Hepatocyte (in vitro differentiated cells): ENCODE measurements around the gene C19orf47. TPM values are rescaled to one million over a fixed set of nuclear protein-coding genes. Genes with fewer than 3 reads are reported as not detected.

Source experiments
- DNase-seq: peaks from one replicate; pipeline ENCODE4 v3.0.0-alpha.2; 2016; ENCODE audit warnings: low spot score
- H2AFZ ChIP-seq: fragments of 200-600 bp; sonication (generic); 2 replicates; pipeline ENCODE4 v1.6.0; 2016; ENCODE audit warnings: antibody characterized with exemption, mild to moderate bottlenecking
- H3K27ac ChIP-seq: fragments of 200-600 bp; sonication (generic); 2 replicates; pipeline ENCODE4 v1.5.1; 2016; ENCODE audit warnings: mild to moderate bottlenecking
- H3K27me3 ChIP-seq: fragments of 200-600 bp; sonication (generic); 2 replicates; pipeline ENCODE4 v1.6.1; 2016
- H3K36me3 ChIP-seq: fragments of 200-600 bp; sonication (generic); replicated peaks from 2 replicates; pipeline ENCODE4 v1.5.1; 2016; ENCODE audit warnings: low read depth; ENCODE audit not compliant: insufficient read depth
- H3K4me1 ChIP-seq: fragments of 200-600 bp; sonication (generic); 2 replicates; pipeline ENCODE4 v1.5.1; 2016; ENCODE audit warnings: mild to moderate bottlenecking, moderate library complexity; ENCODE audit not compliant: insufficient read depth
- H3K4me2 ChIP-seq: fragments of 200-600 bp; sonication (generic); 2 replicates; pipeline ENCODE4 v1.6.0; 2016
- H3K4me3 ChIP-seq: fragments of 200-600 bp; sonication (generic); 2 replicates; pipeline ENCODE4 v1.5.1; 2016; ENCODE audit warnings: mild to moderate bottlenecking
- H3K79me2 ChIP-seq: fragments of 200-600 bp; sonication (generic); 2 replicates; pipeline ENCODE4 v1.6.0; 2017; ENCODE audit warnings: mild to moderate bottlenecking
- H3K9me2 ChIP-seq: fragments of 200-600 bp; sonication (generic); replicated peaks from 2 replicates; pipeline ENCODE4 v1.6.0; 2017; ENCODE audit warnings: mild to moderate bottlenecking; ENCODE audit not compliant: insufficient read depth
- H3K9me3 ChIP-seq: fragments of 200-600 bp; sonication (generic); 2 replicates; pipeline ENCODE4 v1.5.1; 2016; ENCODE audit warnings: low read depth, mild to moderate bottlenecking
- H4K20me1 ChIP-seq: fragments of 200-600 bp; sonication (generic); 2 replicates; pipeline ENCODE4 v1.6.0; 2016; ENCODE audit warnings: mild to moderate bottlenecking; ENCODE audit not compliant: insufficient read depth, poor library complexity, severe bottlenecking
- EZH2 ChIP-seq: fragments of 200-600 bp; sonication (generic); IDR thresholded peaks from 2 replicates; pipeline ENCODE4 v1.6.1; 2016; ENCODE audit warnings: antibody characterized with exemption, mild to moderate bottlenecking, borderline replicate concordance
- EZH2phosphoT487 ChIP-seq: fragments of 200-600 bp; sonication (generic); IDR thresholded peaks from one replicate; pipeline ENCODE4 v1.6.1; 2018; ENCODE audit warnings: antibody characterized with exemption, mild to moderate bottlenecking, low read depth, moderate library complexity; ENCODE audit not compliant: unreplicated experiment, severe bottlenecking
- WGBS: methylation state at CpG from one replicate; pipeline ENCODE4 v1.1.6; 2016; ENCODE audit warnings: low lambda C conversion rate; ENCODE audit errors: missing lambda C conversion rate; 5-methylcytosine and 5-hydroxymethylcytosine counted together
- polyA plus RNA-seq: library from polyadenylated mRNA; unstranded; fragments of >200 nt; fragmentation: Nextera tagmentation; extraction: Ambion mirVana; gene quantifications from 2 replicates; pipeline ENCODE4 v1.2.1, GENCODE V29; 2016
- total RNA-seq: library from RNA; depleted of rRNA; stranded (reverse); fragments of >200 nt; gene quantifications from 2 replicates; pipeline ENCODE4 v1.2.3, GENCODE V29; 2014
- TF ChIP-seq, protein P1 (sequence below): fragments of 200-600 bp; sonication (generic); IDR thresholded peaks from 2 replicates; pipeline ENCODE4 v1.5.1; 2016; ENCODE audit warnings: antibody characterized with exemption, mild to moderate bottlenecking; ENCODE audit not compliant: poor library complexity

The C19orf47 gene
- total and polyA plus RNA-seq, 2 experiments from 2014 or later, result 7.4 to 9.8 TPM

DNA sequence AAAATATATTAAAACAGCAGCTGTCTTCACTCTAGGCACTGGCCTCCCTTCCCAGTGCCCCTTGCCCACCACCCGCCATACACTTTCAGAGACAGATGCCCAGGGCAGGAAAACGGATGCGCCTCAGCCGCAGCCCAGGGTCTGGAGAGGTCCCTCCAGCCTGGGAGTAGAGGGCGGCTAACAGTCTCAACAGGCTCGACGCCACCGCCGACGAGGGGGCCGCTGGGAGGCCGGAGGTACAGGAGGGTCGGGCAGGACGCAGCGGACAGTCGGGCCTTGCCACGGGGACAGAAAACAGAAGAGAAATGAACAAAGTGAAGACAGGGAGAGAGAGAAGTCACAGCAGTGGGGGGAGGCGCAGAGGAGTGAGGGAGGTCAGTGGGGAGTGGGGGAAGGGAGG lies 27.1 kb downstream of the C19orf47 start:
- Histone ChIP-seq H3K9me3 (no peaks in the 10 kb centered on the region), H3K27me3 (no peaks in the 10 kb centered on the region), H3K4me1 (no peaks in the 10 kb centered on the region), H4K20me1 (no peaks in the 10 kb centered on the region), H2AFZ (no peak overlapping the region), H3K36me3 (no peaks in the 10 kb centered on the region), H3K27ac (no peak overlapping the region), H3K4me3 (no peak overlapping the region), H3K79me2 (no peaks in the 10 kb centered on the region), H3K4me2 (no peak overlapping the region), H3K9me2 (no peaks in the 10 kb centered on the region)
- TF ChIP-seq EZH2 (no peak), EZH2phosphoT487 (no peak)
- TF ChIP-seq, protein P1, sequence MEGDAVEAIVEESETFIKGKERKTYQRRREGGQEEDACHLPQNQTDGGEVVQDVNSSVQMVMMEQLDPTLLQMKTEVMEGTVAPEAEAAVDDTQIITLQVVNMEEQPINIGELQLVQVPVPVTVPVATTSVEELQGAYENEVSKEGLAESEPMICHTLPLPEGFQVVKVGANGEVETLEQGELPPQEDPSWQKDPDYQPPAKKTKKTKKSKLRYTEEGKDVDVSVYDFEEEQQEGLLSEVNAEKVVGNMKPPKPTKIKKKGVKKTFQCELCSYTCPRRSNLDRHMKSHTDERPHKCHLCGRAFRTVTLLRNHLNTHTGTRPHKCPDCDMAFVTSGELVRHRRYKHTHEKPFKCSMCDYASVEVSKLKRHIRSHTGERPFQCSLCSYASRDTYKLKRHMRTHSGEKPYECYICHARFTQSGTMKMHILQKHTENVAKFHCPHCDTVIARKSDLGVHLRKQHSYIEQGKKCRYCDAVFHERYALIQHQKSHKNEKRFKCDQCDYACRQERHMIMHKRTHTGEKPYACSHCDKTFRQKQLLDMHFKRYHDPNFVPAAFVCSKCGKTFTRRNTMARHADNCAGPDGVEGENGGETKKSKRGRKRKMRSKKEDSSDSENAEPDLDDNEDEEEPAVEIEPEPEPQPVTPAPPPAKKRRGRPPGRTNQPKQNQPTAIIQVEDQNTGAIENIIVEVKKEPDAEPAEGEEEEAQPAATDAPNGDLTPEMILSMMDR, result no peak
- DNase-seq, result no peak
- 96% methylated on average over 18 of the region's 18 CpGs for WGBS

GRCh38 chr19:40320558-40320935 lies 27.6 kb downstream of the C19orf47 start:
- no peaks in the 10 kb centered on the region for H4K20me1 ChIP-seq
- no peak for DNase-seq
- TF ChIP-seq, protein P1, result no peak
- TF ChIP-seq EZH2 (no peak), EZH2phosphoT487 (no peak)
- no peaks in the 10 kb centered on the region for H3K4me1 ChIP-seq
- no peaks in the 10 kb centered on the region for H3K9me2 ChIP-seq
- H3K79me2 ChIP-seq, result no peaks in the 10 kb centered on the region
- H3K36me3 ChIP-seq, result no peaks in the 10 kb centered on the region
- H3K4me3 ChIP-seq, result no peak overlapping the region
- 98% methylated on average over 7 of the region's 7 CpGs for WGBS
- H3K27me3 ChIP-seq, result no peaks in the 10 kb centered on the region
- no peak overlapping the region for H2AFZ ChIP-seq
- H3K27ac ChIP-seq, result no peak overlapping the region
- H3K9me3 ChIP-seq, result no peaks in the 10 kb centered on the region
- H3K4me2 ChIP-seq, result no peak overlapping the region

- TF ChIP-seq EZH2, result no peak
- TF ChIP-seq EZH2phosphoT487, result no peak
- Histone ChIP-seq H4K20me1 (no peaks in the 10 kb centered on the region), H3K4me3 (no peak overlapping the region), H3K27ac (no peak overlapping the region), H3K79me2 (no peaks in the 10 kb centered on the region), H3K9me2 (no peaks in the 10 kb centered on the region), H3K4me1 (no peaks in the 10 kb centered on the region), H2AFZ (no peak overlapping the region), H3K27me3 (no peaks in the 10 kb centered on the region), H3K4me2 (no peak overlapping the region), H3K9me3 (no peaks in the 10 kb centered on the region), H3K36me3 (no peaks in the 10 kb centered on the region)
- DNase-seq, result no peak
- 93% methylated on average over 7 of the region's 7 CpGs for WGBS
Measured at GRCh38 chr19:40317338-40317737, 30.9 kb downstream of the C19orf47 start.

DNA sequence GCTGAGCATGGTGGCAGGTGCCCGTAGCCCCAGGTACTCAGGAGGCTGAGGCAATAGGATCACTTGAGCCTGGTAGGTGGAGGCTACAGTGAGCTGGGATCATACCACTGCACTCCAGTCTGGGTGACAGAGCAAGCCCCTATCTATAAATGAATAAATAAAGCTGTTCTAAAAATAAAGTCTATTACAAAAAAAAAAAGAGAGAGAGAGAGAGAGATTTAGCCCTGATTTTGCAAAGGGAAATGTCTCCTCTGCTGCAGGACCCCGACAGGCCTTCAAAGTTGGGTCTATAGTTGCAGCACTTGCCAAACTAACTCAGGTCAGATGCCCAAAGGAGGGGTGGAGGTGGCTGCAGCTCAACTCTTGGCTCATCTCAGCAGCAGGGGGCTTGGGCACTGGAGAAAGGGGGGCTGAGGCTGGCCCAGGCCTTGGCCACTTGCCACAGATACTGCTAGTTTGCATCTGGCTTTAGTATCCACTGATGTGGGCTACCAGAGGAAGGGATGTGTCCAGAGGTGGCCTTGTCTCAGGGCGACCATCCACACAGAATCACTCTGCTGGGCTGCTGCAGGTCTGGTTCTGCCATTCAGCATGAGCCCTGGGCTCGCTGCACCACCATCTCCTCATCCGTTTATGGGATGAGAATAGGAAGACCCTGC lies 32.3 kb downstream of the C19orf47 start:
- H3K9me3 ChIP-seq, result no peaks in the 10 kb centered on the region
- no peaks in the 10 kb centered on the region for H3K79me2 ChIP-seq
- WGBS, result 92% methylated on average over 5 of the region's 5 CpGs
- H3K4me1 ChIP-seq, result no peaks in the 10 kb centered on the region
- TF ChIP-seq EZH2phosphoT487, result no peak
- no peak for TF ChIP-seq EZH2
- TF ChIP-seq, protein P1, result no peak
- no peaks in the 10 kb centered on the region for H3K9me2 ChIP-seq
- no peak overlapping the region for H3K4me3 ChIP-seq
- H3K27ac ChIP-seq, result no peak overlapping the region
- no peak for DNase-seq
- H3K27me3 ChIP-seq, result no peaks in the 10 kb centered on the region
- H4K20me1 ChIP-seq, result no peaks in the 10 kb centered on the region
- no peak overlapping the region for H2AFZ ChIP-seq
- H3K36me3 ChIP-seq, result no peaks in the 10 kb centered on the region
- no peak overlapping the region for H3K4me2 ChIP-seq
